ENCODE data around the gene GDPD4. TPM values are rescaled to one million over a fixed set of nuclear protein-coding genes. Genes with fewer than 3 reads are reported as not detected.
A peak's percentile ranks its signal among the peaks of the same experiment; 100 is the strongest.

Gene GDPD4
- total RNA-seq, 1 donor from 2014 or later, result not detected

GRCh38 chr11:77193167-77193566 lies 108.3 kb downstream of the GDPD4 start:
- H3K27me3 Mint-ChIP-seq (ENCODE audit: unreplicated experiment), result peaks cover 9% of the 10 kb centered on the region

DNA sequence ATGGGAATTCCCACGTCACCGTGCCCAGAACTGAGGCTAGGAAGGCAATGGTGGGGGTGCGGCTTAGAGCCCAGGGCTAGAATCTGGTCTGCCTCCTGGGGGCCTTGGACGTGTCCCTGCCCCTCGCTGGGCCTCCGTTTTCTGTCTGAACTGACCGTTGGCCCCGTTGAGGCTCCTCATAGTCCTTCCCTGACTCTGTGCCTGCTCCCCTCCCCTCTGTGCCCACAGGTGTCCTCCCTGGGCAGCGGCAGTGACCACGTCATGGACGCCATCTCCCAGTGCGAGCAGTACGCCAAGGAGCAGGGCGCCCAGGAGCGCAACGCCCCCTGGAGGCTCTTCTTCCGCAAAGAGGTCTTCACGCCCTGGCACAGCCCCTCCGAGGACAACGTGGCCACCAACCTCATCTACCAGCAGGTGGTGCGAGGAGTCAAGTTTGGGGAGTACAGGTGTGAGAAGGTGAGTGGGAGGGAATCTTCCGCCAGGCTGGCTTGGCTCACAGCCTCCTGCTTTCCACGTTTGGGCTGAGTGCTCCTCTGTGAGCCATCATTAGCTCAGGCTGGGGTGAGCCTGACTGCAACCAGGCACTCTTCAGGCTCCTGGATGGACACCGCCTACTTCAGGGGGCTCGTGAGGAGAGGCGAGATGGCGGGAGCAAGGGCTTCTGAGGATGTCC lies 109.5 kb downstream of the GDPD4 start:
- no peak overlapping the region for H3K4me3 Mint-ChIP-seq (ENCODE audit: unreplicated experiment)
- DNase-seq (ENCODE audit: low spot score), result peak; percentile 86
- TF ChIP-seq, protein P1, sequence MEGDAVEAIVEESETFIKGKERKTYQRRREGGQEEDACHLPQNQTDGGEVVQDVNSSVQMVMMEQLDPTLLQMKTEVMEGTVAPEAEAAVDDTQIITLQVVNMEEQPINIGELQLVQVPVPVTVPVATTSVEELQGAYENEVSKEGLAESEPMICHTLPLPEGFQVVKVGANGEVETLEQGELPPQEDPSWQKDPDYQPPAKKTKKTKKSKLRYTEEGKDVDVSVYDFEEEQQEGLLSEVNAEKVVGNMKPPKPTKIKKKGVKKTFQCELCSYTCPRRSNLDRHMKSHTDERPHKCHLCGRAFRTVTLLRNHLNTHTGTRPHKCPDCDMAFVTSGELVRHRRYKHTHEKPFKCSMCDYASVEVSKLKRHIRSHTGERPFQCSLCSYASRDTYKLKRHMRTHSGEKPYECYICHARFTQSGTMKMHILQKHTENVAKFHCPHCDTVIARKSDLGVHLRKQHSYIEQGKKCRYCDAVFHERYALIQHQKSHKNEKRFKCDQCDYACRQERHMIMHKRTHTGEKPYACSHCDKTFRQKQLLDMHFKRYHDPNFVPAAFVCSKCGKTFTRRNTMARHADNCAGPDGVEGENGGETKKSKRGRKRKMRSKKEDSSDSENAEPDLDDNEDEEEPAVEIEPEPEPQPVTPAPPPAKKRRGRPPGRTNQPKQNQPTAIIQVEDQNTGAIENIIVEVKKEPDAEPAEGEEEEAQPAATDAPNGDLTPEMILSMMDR (IDR thresholded peaks at IDR 0.05; ENCODE audit: unreplicated experiment), result peak; percentile 79

More at GRCh38 chr11:77193167-77193566, 108.3 kb downstream of the GDPD4 start:
- Mint-ChIP-seq H3K9me3 (ENCODE audit: unreplicated experiment) (no peaks in the 10 kb centered on the region), H3K4me3 (ENCODE audit: unreplicated experiment) (no peak overlapping the region), H3K36me3 (ENCODE audit: low read depth, unreplicated experiment) (no peaks in the 10 kb centered on the region), H3K27ac (ENCODE audit: unreplicated experiment) (no peak overlapping the region), H3K4me1 (ENCODE audit: unreplicated experiment) (no peaks in the 10 kb centered on the region)
- TF ChIP-seq, protein P1 (IDR thresholded peaks at IDR 0.05; ENCODE audit: unreplicated experiment), result no peak
- DNase-seq (ENCODE audit: low spot score), result no peak

DNA sequence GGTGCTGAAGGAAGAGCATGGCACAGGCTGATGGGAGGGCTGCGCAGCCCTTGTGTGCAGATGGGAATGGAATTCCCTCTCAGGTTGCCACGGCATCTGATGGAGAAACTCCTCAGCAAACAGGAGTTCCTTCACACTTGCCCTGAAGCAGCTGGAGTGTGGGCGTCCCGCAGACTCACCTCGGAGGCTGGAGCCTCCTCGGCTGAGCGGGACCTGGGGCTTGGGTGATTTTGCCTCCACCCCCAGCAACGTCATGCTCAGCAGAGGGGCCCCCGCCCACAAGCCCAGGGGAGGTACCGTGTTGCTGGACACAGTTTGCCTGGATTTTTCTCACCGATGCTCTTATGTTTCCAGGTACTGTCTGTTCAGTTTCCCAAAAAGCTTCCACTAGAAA lies 110.1 kb downstream of the GDPD4 start:
- Mint-ChIP-seq H3K27ac (ENCODE audit: unreplicated experiment) (no peak overlapping the region), H3K4me1 (ENCODE audit: unreplicated experiment) (no peaks in the 10 kb centered on the region), H3K36me3 (ENCODE audit: low read depth, unreplicated experiment) (no peaks in the 10 kb centered on the region), H3K27me3 (ENCODE audit: unreplicated experiment) (peaks cover 4% of the 10 kb centered on the region), H3K9me3 (ENCODE audit: unreplicated experiment) (no peaks in the 10 kb centered on the region), H3K4me3 (ENCODE audit: unreplicated experiment) (no peak overlapping the region)
- TF ChIP-seq, protein P1 (IDR thresholded peaks at IDR 0.05; ENCODE audit: unreplicated experiment), result no peak
- no peak for DNase-seq (ENCODE audit: low spot score)

More for the DNA sequence above, 109.5 kb downstream of the GDPD4 start:
- Mint-ChIP-seq H3K9me3 (ENCODE audit: unreplicated experiment) (no peaks in the 10 kb centered on the region), H3K4me1 (ENCODE audit: unreplicated experiment) (no peaks in the 10 kb centered on the region), H3K36me3 (ENCODE audit: low read depth, unreplicated experiment) (no peaks in the 10 kb centered on the region), H3K27ac (ENCODE audit: unreplicated experiment) (no peak overlapping the region), H3K27me3 (ENCODE audit: unreplicated experiment) (peaks cover 9% of the 10 kb centered on the region)

DNA sequence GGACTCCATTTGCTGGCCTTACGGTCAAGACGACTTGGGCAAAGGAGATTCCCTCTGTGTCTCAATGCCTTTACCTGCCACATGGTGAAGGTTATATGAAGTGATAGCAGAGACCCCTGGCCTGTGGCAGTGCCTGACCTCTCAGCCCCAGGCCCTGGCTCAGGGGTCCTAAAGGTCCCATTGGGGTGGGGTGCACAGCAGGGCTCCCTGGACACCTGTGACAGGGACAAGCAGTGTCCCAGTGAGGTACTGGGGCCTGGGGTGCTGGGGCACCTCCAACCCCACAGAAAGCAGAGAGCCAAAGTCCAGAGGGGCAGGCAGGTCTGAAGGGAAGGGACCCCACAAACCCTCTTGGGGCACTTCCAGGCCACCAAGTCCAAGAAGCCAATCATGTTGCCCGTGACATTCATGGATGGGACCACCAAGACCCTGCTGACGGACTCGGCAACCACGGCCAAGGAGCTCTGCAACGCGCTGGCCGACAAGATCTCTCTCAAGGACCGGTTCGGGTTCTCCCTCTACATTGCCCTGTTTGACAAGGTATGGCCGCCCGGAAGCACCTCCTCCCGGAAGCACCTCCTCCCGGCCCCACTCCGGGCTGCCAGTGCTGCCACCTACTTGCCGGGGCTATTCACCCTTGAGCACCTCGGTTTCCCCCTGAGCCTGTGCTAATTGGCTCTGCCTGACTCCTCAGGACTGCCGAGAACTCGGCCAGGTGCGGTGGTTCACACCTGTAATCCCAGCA lies 111.0 kb downstream of the GDPD4 start:
- Mint-ChIP-seq H3K27ac (ENCODE audit: unreplicated experiment) (no peak overlapping the region), H3K36me3 (ENCODE audit: low read depth, unreplicated experiment) (peaks cover 2% of the 10 kb centered on the region), H3K9me3 (ENCODE audit: unreplicated experiment) (no peaks in the 10 kb centered on the region), H3K27me3 (ENCODE audit: unreplicated experiment) (peaks cover 4% of the 10 kb centered on the region), H3K4me1 (ENCODE audit: unreplicated experiment) (no peaks in the 10 kb centered on the region), H3K4me3 (ENCODE audit: unreplicated experiment) (no peak overlapping the region)
- no peak for DNase-seq (ENCODE audit: low spot score)
- TF ChIP-seq, protein P1 (IDR thresholded peaks at IDR 0.05; ENCODE audit: unreplicated experiment), result no peak
